ENCODE measurements around the gene PLPPR4.

DNA sequence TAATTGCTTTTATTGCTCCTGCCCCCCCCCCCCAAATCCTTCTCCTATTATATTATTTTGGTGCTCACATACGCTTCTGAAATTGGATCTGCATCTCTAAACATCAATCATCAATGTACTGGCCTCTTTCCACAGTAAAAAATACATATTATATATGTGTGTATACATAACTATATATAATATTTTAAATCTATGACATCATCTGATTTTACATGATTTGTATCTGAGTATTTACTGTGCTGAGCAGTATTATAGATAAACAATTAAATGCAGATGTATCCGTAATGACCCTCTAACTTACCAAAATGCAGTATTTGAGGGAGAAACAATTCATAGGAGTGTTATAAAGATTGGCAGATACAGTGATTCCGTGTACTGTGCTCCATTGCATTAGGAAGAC, 832 bp downstream of the PLPPR4 start:
- TF ChIP-seq NFRKB (IDR thresholded peaks at IDR 0.05), result no peak
- TF ChIP-seq FOXM1 (IDR thresholded peaks at IDR 0.05; ENCODE audit: borderline replicate concordance), result no peak
- no peak for TF ChIP-seq ARNT (IDR thresholded peaks at IDR 0.05)
- no peak for TF ChIP-seq CTBP1 (IDR thresholded peaks at IDR 0.05; ENCODE audit: borderline replicate concordance)
- no peak for TF ChIP-seq SUZ12 (IDR thresholded peaks at IDR 0.05)
- no peak for TF ChIP-seq HDGF (IDR thresholded peaks at IDR 0.05; ENCODE audit: borderline replicate concordance)
- no peak for TF ChIP-seq SP1 (IDR thresholded peaks at IDR 0.05)
- no peak for TF ChIP-seq TARDBP (IDR thresholded peaks at IDR 0.05)
- TF ChIP-seq FOXK2 (IDR thresholded peaks at IDR 0.05), result no peak
- TF ChIP-seq LEF1 (IDR thresholded peaks at IDR 0.05; ENCODE audit: borderline replicate concordance), result no peak
- TF ChIP-seq ZNF384 (IDR thresholded peaks at IDR 0.05), result no peak

All from HEK293T (cell line).